Thoracic aorta (tissue), 2 donors: ENCODE data around the gene LRRC8C. TPM values are rescaled to one million over a fixed set of nuclear protein-coding genes. Genes with fewer than 3 reads are reported as not detected.

Experiments
- ATAC-seq: fragments of 150-250 bp; one replicate; pipeline ENCODE4 v1.8.0; 2017; ENCODE audit warnings: low read depth; ENCODE audit not compliant: insufficient number of reproducible peaks, low FRiP score
- DNase-seq: peaks from one replicate; pipeline ENCODE4 v3.0.0-alpha.2; 2020; ENCODE audit warnings: low spot score
- H3K27ac ChIP-seq, 2 donors: fragments of 200-600 bp; sonication (generic); 1 replicate in 1 of 2; 2 replicates in 1 of 2; pipeline ENCODE4 v1.5.1; 2016; ENCODE audit warnings: mild to moderate bottlenecking in 2 of 2, moderate library complexity in 2 of 2
- H3K27me3 ChIP-seq: fragments of 200-600 bp; sonication (generic); replicated peaks from 2 replicates; pipeline ENCODE4 v1.6.0; 2016; ENCODE audit warnings: mild to moderate bottlenecking; ENCODE audit not compliant: insufficient read depth
- H3K36me3 ChIP-seq: fragments of 200-600 bp; sonication (generic); one replicate; pipeline ENCODE4 v1.5.1; 2016
- H3K4me1 ChIP-seq, 2 donors: fragments of 200-600 bp; sonication (generic); 1 replicate in 1 of 2; 2 replicates in 1 of 2; pipeline versions ENCODE4 v1.5.1 to v1.6.0; 2016; ENCODE audit warnings: low read depth in 2 of 2, mild to moderate bottlenecking in 1 of 2; ENCODE audit not compliant: control insufficient read depth in 1 of 2
- H3K4me3 ChIP-seq: fragments of 200-600 bp; sonication (generic); 2 replicates; pipeline ENCODE4 v1.5.1; 2016; ENCODE audit warnings: mild to moderate bottlenecking
- H3K9me3 ChIP-seq: fragments of 200-600 bp; sonication (generic); 2 replicates; pipeline ENCODE4 v1.5.1; 2016
- CTCF ChIP-seq: fragments of 200-600 bp; sonication (generic); IDR thresholded peaks from one replicate; pipeline ENCODE4 v1.5.1; 2019; ENCODE audit warnings: antibody characterized with exemption
- total RNA-seq, 2 donors: library from RNA; depleted of rRNA; stranded (reverse); fragments of >200 nt; gene quantifications; one replicate each; pipeline versions ENCODE4 v1.1.0 to v1.2.3, GENCODE V29; 2016

Gene LRRC8C
- total RNA-seq, 2 donors from 2014 or later = 11.6 to 15.2 TPM

- no peak overlapping the region for H3K27ac ChIP-seq
- no peak for TF ChIP-seq CTCF
- ATAC-seq (no peak), DNase-seq (no peak)
- no peaks in the 10 kb centered on the region for H3K9me3 ChIP-seq
- no peaks in the 10 kb centered on the region for H3K36me3 ChIP-seq
- peaks cover 0 to 6% of the 10 kb centered on the region in 2 donors for H3K4me1 ChIP-seq
- H3K4me3 ChIP-seq = no peak overlapping the region
- no peaks in the 10 kb centered on the region for H3K27me3 ChIP-seq
These were observed 104.2 kb downstream of the LRRC8C start for GRCh38 chr1:89736937-89737733.

- Histone ChIP-seq H3K27ac (no peak overlapping the region), H3K9me3 (no peaks in the 10 kb centered on the region), H3K36me3 (no peaks in the 10 kb centered on the region), H3K4me3 (no peak overlapping the region), H3K4me1 (peaks cover 0 to 6% of the 10 kb centered on the region in 2 donors), H3K27me3 (no peaks in the 10 kb centered on the region)
- no peak for ATAC-seq
- no peak for TF ChIP-seq CTCF
- DNase-seq = no peak
These were observed 105.1 kb downstream of the LRRC8C start for GRCh38 chr1:89737985-89738510.

- H3K4me3 ChIP-seq = no peak overlapping the region
- ATAC-seq (no peak), DNase-seq (no peak)
- no peaks in the 10 kb centered on the region for H3K36me3 ChIP-seq
- H3K27ac ChIP-seq = no peak overlapping the region
- no peak for TF ChIP-seq CTCF
- no peaks in the 10 kb centered on the region for H3K27me3 ChIP-seq
- no peaks in the 10 kb centered on the region for H3K9me3 ChIP-seq
- peaks cover 0 to 6% of the 10 kb centered on the region in 2 donors for H3K4me1 ChIP-seq
These were observed 106.3 kb downstream of the LRRC8C start for GRCh38 chr1:89739013-89739843.

GRCh38 chr1:89739844-89740216, 106.9 kb downstream of the LRRC8C start:
- no peak for DNase-seq
- H3K4me3 ChIP-seq = no peak overlapping the region
- no peaks in the 10 kb centered on the region for H3K36me3 ChIP-seq
- H3K27me3 ChIP-seq = no peaks in the 10 kb centered on the region
- ATAC-seq = no peak
- H3K27ac ChIP-seq = no peak overlapping the region
- no peak for TF ChIP-seq CTCF
- peaks cover 0 to 6% of the 10 kb centered on the region in 2 donors for H3K4me1 ChIP-seq
- H3K9me3 ChIP-seq = no peaks in the 10 kb centered on the region

GRCh38 chr1:89743788-89744187, 110.9 kb downstream of the LRRC8C start:
- ATAC-seq = no peak
- H3K4me3 ChIP-seq = no peak overlapping the region
- no peaks in the 10 kb centered on the region for H3K27me3 ChIP-seq
- DNase-seq = no peak
- H3K36me3 ChIP-seq = no peaks in the 10 kb centered on the region
- TF ChIP-seq CTCF = no peak
- H3K27ac ChIP-seq = no peak overlapping the region
- H3K9me3 ChIP-seq = no peaks in the 10 kb centered on the region
- H3K4me1 ChIP-seq = peaks cover 0 to 6% of the 10 kb centered on the region in 2 donors
